SK-N-MC (cell line): ENCODE measurements around the gene UBR3.

Source experiments
- EZH2 ChIP-seq: fragments of 200-600 bp; sonication (generic); IDR thresholded peaks from one replicate; pipeline ENCODE4 v1.6.1; 2017; ENCODE audit warnings: antibody characterized with exemption
- FOXP2 ChIP-seq: optimal IDR thresholded peaks from 2 replicates; pipeline ENCODE3; 2011; ENCODE audit warnings: mild to moderate bottlenecking, moderate library complexity; ENCODE audit not compliant: insufficient read depth; ENCODE audit errors: extremely low read length, control extremely low read depth
- POLR2AphosphoS5 ChIP-seq: IDR thresholded peaks from 2 replicates; pipeline ENCODE4 v1.6.1; 2012; ENCODE audit warnings: mild to moderate bottlenecking, low read depth, low read length, borderline replicate concordance

DNA sequence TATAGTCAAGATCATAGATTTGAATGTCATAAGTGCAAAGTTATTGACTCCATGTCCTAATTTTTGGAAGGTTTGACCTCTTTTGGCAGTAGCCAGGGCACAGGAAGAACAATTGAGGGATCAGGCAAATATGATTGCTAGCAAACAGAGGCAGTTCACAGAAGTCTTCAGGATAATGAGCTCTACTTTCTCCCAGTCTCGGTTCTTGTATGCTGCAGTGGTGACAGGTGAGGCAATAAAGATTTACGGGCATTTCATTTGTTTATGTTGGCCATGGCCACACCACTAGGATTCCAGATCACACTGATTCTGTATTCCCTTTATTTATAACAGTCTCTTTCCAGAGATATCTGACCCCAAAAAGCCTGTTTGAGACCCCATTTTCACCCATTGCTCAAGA is 137.5 kb downstream of the UBR3 start:
- TF ChIP-seq EZH2 = no peak
- TF ChIP-seq POLR2AphosphoS5 = no peak
- no peak for TF ChIP-seq FOXP2
